Stimulated activated CD4-positive, alpha-beta T cell treated with anti-CD3 and anti-CD28 coated beads, Interleukin-12 subunit alpha, Interleukin-12 subunit beta, amount 100 ng/mL, for 4 hours (primary cell): Measurements from ENCODE around the gene TTC13.

Experiments
- DNase-seq: peaks from one replicate; pipeline ENCODE4 v3.0.0-alpha.2; 2020

TTC13 gene

DNA sequence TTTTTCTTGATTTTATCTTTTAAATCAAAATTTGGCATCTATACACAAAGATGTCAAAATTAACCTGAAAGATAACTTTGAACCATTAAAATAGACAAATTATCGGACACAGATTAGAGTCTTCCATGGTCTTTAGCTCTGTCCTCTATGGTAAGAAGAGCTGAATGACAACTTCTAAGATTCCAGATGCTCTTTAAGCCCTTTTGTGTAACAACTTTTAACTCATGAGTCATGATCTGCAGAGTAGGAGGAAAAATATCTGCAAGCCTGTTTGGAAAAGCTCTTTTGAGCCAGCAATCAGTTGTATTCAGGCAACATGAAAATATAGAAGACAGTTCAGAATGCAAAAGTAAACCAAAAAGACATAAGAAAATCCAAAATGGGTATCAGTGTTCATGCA is 37.8 kb downstream of the TTC13 start:
- DNase-seq: no peak

DNA sequence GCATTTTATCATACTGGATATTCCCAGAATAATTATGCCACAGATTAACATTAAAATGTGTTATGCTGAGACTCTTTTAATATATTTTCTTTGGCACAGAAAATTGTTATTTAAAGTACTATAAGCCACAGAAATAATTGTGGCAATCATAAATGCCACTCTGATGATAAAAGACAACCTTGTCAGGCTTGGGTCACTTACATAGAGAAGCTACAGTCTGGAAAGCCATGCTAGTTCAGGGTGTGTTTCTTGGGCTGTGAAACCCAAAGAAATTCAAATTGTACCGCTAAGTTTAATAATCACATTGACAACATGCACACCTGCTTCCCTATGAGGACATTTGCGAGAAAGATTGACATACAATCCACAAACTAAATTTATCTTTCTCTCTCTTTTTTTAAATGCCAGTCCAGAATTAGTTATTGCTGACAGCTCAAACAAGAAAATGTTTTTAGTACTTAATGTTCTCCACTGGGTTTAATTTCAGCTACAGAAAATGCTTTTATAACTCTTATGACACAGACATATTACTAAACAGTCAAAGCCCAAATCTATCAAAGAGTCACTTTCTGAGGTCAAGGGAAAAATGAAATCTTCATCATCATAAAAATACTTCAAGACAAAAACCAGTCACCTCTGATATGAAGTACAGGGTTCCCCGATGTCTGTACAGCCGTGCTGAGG is 38.7 kb downstream of the TTC13 start:
- DNase-seq: no peak

DNA sequence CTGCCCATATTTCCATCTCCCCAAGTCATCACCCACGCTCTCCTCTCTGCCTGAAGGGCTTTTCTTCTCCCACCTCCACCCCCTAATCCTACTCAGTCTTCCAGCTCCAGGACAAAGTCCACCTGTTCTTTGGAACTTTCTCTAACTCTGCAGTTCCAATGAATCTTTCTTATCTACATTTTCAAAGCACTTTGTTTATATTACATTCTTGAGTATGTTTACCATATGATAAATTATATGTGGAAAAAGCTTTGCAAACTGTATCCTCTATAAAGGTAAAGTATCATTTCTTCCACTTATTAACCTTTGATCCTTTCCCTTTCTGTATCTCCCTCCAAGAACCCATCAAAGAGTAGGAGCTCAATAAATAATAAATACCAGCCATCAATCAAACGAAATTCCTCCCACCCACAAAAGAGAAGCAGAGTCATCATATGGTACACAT is 39.7 kb downstream of the TTC13 start:
- DNase-seq: no peak

DNA sequence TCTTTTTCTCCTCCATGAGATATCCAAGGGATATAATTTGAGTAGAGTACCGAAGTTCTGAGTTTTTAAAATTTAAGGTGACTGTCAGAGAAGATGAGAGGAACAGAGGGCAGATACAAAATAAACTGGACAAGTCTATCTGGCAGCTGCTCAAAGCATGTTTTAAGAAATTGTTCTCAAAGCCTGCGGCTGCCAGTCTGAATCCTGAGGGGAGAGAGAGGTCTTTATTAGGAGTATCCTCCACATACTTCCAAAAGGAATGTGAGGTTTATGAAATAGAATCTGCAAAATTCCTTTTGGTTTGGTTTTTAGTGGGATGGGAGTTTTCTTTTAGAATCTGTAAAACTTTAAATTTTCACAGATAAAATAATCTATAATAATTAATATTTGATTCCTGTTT is 41.3 kb downstream of the TTC13 start:
- no peak for DNase-seq

DNA sequence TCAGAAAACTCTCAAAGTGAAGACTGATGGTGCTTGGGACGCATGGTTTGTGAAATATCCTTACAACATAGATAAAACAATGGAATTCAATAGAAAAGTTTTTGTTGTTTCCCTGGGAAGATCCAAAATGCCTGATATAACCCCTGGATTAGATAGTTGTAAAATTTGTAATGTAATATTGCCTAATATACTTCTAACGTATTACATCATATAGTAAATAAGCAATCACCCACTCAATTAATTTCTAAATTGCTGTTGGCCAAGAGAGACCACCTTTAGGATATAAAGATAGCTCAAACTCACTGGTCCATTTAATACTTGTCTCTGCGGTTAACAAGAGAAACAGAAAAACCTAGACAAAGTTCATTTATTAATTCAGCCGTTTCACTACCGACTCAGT is 42.2 kb downstream of the TTC13 start:
- DNase-seq: no peak

DNA sequence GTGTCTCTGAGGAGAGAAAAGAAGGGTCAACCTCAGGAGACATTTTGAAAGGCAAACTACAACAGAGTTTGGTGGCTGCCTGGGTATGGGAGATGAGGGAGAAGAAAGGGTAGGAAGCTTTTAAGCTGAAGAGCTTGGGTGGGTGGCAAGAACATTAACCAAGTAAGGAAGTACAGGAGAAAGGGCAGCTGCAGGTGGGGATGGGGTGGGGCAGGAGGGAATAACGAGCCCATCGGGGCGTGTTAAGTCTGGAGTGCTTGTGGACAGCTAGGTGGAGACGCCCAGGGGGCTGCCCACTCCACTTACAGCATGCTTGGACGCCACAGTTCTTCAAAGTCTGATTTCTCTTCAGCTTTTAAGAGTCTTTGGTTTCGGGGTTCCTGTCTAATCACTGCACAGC is 42.8 kb downstream of the TTC13 start:
- DNase-seq: no peak

DNA sequence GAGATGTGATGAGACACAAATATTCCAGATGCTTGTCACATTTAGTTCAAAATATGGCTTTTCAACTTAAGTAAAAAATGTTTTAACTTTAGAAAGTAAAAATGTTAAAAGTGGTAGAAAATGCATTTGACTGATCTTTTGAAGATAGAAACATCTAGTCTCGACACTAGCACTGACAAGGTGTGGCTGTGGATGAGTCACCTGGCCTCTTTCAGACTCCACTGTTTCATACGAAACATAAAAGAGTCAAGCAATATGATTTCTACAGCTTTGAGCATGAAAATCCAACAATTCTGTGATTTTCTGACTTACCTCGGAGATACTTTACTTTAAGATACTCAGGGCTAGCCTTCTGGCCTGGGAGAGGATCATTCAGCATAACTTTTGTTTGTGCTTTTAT is 47.7 kb downstream of the TTC13 start:
- DNase-seq: no peak

DNA sequence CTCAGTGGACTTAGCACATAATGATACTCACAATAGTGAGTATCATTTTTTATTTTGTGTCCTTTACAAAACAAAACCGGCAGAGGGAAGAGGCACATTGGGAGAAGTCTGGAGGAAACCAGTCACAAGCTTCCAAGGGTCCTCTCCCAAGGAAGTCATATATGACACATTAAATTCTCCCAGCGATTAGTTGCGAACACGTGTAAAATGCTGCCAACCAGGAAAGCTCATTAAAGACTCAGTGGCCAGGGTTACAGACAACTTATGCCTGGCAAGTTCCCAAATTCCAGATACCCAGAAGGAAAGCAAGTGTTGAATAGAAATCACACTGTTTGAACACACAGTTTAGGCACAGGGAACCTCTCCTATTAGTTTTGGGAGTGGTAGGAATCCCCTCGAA is 52.5 kb downstream of the TTC13 start:
- DNase-seq: no peak

DNA sequence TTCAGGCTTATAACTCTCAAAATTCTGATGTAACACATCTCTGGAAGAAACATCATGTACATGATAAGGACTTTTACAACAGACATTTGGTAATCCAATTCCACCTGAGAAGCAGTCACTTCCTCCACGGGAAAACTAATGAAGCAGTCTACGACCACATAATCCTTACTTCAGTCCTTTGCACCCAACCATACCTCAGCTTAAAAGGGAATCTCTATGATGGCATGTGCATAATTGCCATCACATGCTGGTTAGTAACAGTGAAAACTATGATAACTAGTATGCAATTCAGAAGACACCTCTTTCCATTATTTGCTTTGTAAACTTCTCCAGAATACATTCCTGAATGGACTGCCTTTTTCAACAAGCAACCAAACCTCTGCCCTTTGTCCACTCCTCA is 53.1 kb downstream of the TTC13 start:
- DNase-seq: no peak

DNA sequence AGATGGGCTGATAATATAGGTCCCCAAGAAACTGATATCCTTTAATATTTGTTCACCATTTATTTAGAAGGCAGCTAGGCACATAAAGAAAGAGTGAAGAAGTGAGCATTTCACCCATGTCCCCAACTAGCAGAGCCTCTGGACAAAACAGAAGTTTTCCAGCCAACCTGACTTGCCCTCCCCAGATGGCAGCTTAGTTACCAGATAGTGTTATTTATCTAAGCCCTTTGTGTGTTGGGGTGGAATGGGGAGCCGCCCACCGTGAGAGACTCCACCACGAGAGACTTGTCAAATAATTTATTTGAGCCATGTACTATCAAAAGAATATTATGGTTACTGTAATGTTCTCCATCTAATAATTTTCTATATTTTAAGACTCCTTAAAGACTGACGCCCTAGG is 55.5 kb downstream of the TTC13 start:
- DNase-seq: no peak

DNA sequence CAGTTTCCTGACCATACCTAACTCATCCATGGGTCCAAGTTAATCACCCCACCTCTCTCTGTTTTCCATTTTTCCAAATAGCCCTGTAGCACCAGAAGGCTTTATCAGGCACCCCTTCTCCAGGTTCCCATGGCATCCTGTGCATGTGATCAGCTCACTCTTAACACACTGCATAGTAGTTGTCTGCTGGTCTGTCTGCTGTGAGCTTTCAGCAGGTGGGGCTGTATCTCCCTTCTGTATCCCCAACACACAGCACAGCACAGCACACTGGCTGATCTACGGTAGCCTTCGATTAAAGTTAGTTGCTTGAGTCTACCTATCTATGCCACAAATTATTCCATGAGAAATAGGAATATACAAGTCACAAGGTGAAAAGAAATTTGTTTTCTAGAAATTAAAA is 56.0 kb downstream of the TTC13 start:
- no peak for DNase-seq

DNA sequence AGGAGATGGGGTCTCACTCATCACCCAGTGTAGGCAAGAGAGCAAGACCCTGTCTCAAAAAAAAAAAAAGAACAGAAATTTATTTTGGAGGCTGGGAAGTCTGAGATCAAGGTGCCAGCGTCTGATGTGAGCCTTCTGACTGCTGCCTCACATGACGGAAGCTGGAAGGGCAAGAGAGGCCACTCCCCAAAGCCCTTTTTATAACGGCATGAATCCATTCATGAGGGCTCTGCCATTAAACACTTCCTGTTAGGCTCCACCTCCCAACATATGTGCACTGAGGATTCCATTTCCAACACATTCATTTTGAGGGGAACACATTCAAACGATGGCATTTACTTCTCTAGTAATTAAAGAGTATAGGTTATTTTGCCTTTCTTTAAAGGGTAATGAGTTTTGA is 59.5 kb downstream of the TTC13 start:
- DNase-seq: no peak

DNA sequence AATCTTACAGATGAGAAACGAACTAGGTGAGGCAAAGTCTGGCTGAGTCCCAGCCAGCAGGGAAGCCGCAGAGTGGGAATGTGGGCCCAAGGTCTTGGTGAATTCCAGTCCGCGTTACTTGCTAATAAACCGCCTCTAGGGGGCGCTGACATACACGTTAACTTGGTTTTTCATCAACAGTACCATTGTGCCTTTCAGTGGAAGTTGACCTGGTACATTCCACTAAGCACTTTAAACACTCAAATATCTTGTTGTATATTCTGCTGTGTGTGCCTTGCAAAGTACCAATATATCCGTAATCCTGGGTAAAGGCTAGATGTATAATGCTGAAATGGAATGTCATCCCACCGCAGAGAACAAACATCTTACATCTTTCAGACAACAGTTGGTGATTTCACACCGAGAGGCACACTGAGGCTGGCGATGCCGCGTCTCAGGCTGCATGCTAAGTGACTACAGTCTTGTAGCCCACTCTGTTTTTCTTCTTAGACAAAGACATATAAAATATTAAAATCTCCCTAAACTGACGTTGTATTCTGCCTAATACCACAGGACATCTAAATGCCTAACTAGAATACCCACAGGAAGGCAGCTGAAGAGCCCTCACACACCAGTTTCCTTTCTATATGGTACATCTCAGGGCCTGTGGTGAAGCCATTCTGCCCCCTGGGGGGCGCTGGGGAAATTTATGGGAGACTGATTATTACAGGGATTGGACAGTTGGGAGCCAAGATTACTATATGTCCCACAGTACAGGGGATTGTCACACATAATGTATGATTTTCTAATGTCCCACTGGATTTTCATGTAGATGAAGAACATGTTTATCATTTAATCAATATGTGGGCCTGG is 61.2 kb downstream of the TTC13 start:
- peak; percentile 62 for DNase-seq

DNA sequence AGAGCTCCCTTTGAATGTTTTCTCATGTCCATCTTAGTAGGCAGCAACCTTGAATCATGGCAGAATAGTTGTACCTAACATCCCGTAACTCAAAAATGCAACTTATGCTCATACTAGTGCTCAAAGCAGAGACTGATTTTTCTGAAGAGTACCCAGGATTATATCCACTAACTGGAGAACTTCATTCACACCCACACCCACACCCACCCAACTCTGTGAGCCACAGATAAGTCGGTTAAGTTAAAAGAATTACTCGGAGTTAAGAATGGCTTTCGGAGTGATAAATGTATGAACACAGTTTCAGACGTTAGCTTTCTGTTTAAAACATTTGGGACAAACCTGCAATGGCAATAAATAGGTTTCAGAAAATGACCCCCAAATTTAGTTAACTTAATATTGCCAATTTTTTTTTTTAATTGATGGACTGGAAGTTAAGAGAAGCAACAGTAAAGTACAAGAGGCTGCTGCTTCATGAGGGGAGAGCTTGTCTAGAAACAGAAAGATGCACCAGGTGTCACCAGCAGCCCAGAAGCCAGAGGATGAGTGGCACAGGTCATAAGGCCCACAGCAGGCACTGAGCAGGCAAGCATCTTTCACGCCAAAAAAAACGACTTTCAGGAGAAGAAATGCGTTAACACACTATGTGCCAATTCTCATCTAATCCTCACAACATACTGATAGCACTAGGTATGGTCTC is 61.9 kb downstream of the TTC13 start:
- no peak for DNase-seq

DNA sequence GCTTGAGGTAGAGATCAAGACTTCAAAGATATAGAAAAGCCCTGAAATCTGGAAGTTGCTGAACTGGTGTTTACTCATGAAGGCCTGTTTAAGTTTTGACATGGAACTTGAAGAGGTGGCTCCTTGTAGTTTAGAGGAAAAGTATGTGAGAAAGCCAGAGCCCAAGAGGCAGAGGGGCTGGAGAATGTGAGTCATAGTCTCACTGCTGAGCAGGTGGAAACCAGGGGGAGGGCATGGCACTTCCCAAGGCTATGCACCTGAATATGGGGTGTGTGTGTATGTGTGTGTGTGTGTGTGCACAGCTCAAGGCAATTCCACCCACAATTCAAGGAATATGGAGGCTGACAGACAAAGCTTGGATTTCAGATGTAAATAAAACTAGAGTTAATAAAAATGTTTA is 63.6 kb downstream of the TTC13 start:
- DNase-seq: no peak

DNA sequence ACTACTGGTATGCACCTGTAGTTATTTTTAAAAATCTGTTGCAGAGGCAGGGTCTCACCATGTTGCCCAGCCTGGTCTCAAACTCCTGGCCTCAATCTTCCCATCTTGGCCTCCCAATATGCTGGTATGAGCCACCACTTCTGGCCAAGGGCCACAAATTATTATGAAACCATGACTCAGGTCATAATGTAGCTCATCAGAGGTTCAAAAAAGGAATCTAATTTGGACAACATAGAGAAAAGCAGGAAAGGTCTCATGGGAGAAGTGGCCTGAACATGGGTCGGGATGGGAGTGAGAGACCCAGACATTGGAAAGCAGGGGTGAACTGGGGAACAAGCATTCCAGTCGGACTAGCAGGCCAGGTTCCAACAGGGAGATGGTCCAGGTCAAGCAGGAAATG is 65.2 kb downstream of the TTC13 start:
- no peak for DNase-seq

DNA sequence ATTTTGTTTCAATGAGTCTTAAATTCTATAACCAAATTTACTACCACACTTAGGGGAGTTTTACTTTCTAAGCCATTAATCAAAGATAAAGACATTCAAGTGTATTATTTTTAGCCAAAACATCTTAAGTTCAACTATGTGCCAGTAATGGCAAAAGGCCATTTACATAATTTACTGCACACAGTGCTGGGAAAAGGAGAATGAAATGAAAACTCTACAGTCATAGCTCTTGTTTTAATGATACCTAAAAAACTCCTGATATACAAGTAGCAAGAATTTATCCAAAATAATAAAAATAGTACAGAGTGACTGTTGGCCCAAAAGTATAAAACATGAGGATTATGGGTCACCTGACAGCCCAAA is 67.9 kb downstream of the TTC13 start:
- no peak for DNase-seq

DNA sequence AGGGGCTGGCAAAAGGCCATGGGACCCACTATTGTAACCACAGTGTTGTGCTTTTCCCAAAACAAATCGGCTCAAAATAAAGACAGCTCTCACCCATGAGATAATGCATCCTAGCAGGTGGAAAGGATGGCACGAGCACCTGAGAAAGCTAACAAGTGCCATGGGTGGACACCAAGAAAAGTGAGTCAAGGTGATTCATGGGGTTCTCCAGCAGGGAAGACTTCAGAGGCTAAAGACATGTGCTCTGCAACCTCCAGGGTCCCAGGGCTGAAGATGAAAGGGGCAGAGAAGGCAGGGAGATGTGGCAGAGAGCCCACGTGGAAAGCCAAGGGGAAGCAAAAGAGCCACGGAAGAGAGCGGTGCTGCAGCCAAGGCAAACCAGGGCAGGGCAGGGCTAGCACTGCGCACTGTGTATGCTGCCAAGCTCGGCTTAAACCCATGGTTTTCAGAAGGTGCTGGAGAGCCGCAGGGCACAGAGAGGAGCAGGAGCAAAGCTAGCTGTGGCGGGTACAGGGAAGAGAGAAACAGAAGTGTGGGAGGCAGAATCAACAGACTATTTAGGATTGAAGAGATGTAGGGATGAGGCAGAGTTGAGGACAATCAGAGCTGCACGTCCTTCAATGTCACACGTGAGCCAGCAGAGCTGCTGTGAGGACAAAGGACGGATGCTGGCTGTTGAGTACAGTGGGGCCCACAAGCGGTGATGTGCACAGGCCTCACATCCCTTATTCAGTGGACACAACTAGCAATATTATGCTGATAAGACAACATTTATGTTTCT is 68.5 kb downstream of the TTC13 start:
- DNase-seq: no peak

DNA sequence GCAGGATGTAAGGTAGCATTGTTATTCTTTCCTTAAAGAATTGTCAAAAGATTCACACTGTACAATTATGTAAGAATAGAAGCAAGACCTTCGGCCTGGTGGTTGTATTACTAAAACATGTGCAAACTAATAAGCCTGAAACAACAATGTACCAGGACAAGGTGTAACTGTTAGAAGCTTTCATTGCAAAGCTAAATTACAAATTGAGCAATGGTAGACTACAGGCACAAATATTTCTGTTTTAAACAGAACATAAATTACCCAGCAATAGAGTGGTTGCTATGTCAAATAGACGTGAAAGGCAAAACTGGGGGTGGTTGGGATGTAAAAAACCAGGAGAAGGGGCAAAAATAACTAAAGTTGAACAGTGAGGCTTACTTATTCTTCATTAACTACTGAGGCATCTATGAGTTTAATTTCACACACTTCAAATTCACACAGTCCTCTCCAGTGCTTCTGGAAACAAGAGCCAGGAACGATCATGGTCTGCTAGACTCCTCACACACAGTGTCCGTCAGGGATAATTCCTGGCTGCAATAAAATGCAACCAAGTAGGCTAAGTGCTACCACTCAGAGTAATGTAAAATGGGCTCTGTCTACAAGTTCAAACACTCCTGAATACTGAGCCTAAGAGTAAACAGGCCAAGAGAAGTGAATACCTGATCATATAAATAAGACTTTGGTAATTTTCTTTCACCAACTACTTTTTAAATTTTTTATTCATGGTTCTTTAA is 71.0 kb downstream of the TTC13 start:
- DNase-seq: no peak

DNA sequence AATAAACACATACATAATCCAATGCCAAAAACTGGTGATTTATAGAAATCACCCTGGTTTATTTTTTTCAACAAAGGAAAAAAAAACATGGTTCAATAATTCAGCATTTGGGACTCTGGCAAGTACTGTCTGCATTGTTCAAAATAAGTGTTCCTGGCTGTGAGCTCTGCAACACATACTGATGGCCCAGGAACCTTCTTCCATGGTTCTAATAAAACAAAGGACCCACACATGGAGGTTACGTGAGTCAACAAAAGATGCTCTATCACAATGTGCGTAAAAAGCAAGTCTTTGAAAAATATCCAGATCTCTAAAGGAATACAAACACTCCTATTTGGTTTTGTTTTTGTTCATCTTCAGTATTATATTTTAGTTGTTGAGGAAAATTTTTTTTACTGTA is 72.4 kb downstream of the TTC13 start:
- no peak for DNase-seq

DNA sequence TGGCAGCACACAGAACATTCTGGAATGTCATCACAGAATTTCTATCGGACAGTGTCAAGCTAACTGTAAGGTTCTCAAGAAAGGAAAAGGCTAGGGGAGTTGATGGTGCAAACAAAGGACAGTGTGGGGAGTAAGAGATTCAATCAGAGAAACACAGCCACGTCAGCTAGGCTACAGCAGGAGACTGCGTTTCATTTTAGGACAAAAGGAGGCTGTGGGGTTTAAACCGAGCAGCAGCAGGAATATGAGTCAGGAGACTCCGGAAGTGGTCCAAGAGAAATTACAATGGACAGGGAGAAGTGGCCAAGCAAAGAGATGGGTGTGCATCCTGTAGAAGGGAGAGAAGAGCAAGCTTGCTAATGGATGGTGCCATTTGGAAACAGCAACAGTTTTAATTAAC is 72.9 kb downstream of the TTC13 start:
- DNase-seq: no peak

DNA sequence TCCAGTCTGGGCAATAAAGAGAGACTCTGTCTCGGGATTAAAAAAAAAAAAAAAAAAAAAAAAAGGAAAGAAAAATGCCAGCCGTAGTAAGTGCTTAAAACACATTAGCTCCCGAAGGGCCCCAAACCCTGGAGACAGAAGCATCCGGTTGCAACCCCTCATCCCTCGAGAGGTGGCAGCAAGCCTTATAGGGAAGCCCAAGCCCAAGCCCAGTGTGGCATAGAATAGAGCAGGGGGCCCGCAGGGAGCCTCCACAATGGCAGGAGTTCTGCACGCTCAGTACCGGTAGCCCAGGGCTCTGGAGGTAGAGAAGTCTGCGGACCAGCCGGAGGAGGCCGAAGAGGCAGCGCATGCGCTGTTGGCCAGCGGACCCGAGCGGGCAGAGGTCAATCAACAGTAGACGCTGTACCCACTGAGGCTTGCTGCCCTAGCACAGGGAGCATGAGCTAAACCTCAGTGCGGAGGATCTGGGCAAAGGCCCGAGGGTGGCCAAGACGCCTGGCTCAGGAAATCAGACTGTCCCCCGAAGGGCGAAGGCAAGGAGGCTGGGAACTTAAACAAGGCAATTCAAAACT is 76.2 kb downstream of the TTC13 start:
- no peak for DNase-seq
